Trophoblast cell (in vitro differentiated cells and primary cell): ENCODE measurements around the gene ALG11.

ENCODE experiments used
- DNase-seq, 2 donors: peaks; one replicate each; pipeline ENCODE4 v3.0.0-alpha.2; 2016
- H2AFZ ChIP-seq: 2 replicates; pipeline ENCODE4 v1.6.1; 2013; ENCODE audit warnings: low read length, moderate library complexity, mild to moderate bottlenecking; ENCODE audit not compliant: insufficient read depth, poor library complexity
- H2AK5ac ChIP-seq: 2 replicates; pipeline ENCODE4 v1.6.1; 2013; ENCODE audit warnings: mild to moderate bottlenecking, low read length
- H2BK120ac ChIP-seq: 2 replicates; pipeline ENCODE4 v1.6.1; 2013; ENCODE audit warnings: low read length, mild to moderate bottlenecking, moderate library complexity; ENCODE audit not compliant: insufficient read depth, poor library complexity
- H2BK12ac ChIP-seq: 2 replicates; pipeline ENCODE4 v1.6.1; 2013; ENCODE audit warnings: mild to moderate bottlenecking, low read length, moderate library complexity
- H2BK5ac ChIP-seq: 2 replicates; pipeline ENCODE4 v1.6.1; 2013; ENCODE audit warnings: low read length, low read depth, moderate library complexity, mild to moderate bottlenecking; ENCODE audit not compliant: poor library complexity
- H3K14ac ChIP-seq: 2 replicates; pipeline ENCODE4 v1.6.1; 2013; ENCODE audit warnings: mild to moderate bottlenecking, low read length
- H3K18ac ChIP-seq: 2 replicates; pipeline ENCODE4 v1.6.1; 2013; ENCODE audit warnings: mild to moderate bottlenecking, low read length
- H3K23ac ChIP-seq: 2 replicates; pipeline ENCODE4 v1.6.1; 2013; ENCODE audit warnings: low read length
- H3K27ac ChIP-seq: 2 replicates; pipeline ENCODE4 v1.5.1; 2013; ENCODE audit warnings: low read depth, mild to moderate bottlenecking, inconsistent platforms, low read length, moderate library complexity
- H3K27me3 ChIP-seq: 2 replicates; pipeline ENCODE4 v1.6.1; 2013; ENCODE audit warnings: inconsistent platforms, mild to moderate bottlenecking, low read length, moderate library complexity; ENCODE audit not compliant: insufficient read depth
- H3K36me3 ChIP-seq, 2 experiments: 1 replicate in 1 of 2; 2 replicates in 1 of 2; pipeline ENCODE4 v1.6.1; 2013; ENCODE audit warnings: low read length in 2 of 2, mild to moderate bottlenecking in 2 of 2, moderate library complexity in 1 of 2; ENCODE audit not compliant: insufficient read depth in 2 of 2, control insufficient read depth in 1 of 2
- H3K4ac ChIP-seq: 2 replicates; pipeline ENCODE4 v1.6.1; 2013; ENCODE audit warnings: low read depth, mild to moderate bottlenecking, low read length, moderate library complexity
- H3K4me1 ChIP-seq, 2 experiments: 1 replicate in 1 of 2; 2 replicates in 1 of 2; pipeline ENCODE4 v1.6.1; 2013; ENCODE audit warnings: low read length in 2 of 2, mild to moderate bottlenecking in 2 of 2, moderate library complexity in 1 of 2; ENCODE audit not compliant: insufficient read depth in 2 of 2, control insufficient read depth in 1 of 2
- H3K4me2 ChIP-seq: 2 replicates; pipeline ENCODE4 v1.6.1; 2013; ENCODE audit warnings: inconsistent platforms, mild to moderate bottlenecking, low read length, moderate library complexity
- H3K4me3 ChIP-seq: 2 replicates; pipeline ENCODE4 v1.5.1; 2013; ENCODE audit warnings: mild to moderate bottlenecking, low read depth, low read length, inconsistent platforms
- H3K79me1 ChIP-seq: one replicate; pipeline ENCODE4 v1.6.1; 2013; ENCODE audit warnings: low read length
- H3K79me2 ChIP-seq: 2 replicates; pipeline ENCODE4 v1.6.1; 2013; ENCODE audit warnings: low read length, mild to moderate bottlenecking; ENCODE audit not compliant: control insufficient read depth, insufficient read depth, poor library complexity
- H3K9ac ChIP-seq: 2 replicates; pipeline ENCODE4 v1.6.1; 2013; ENCODE audit warnings: mild to moderate bottlenecking, low read length
- H3K9me3 ChIP-seq: 2 replicates; pipeline ENCODE4 v1.6.1; 2013; ENCODE audit warnings: low read depth, mild to moderate bottlenecking, control low read depth, inconsistent platforms, low read length; ENCODE audit not compliant: insufficient read depth
- H4K12ac ChIP-seq: 2 replicates; pipeline ENCODE4 v1.6.1; 2013; ENCODE audit warnings: low read depth, mild to moderate bottlenecking, low read length, moderate library complexity
- H4K8ac ChIP-seq: 2 replicates; pipeline ENCODE4 v1.6.1; 2013; ENCODE audit warnings: low read depth, mild to moderate bottlenecking, low read length, moderate library complexity
- H4K91ac ChIP-seq: one replicate; pipeline ENCODE4 v1.6.1; 2013; ENCODE audit warnings: low read depth, mild to moderate bottlenecking, low read length, moderate library complexity
- WGBS: extraction: QIAGEN DNeasy Blood & Tissue Kit; methylation state at CpG from one replicate; pipeline ENCODE4 v1.1.7; 2013; ENCODE audit warnings: missing lambda C conversion rate; ENCODE audit not compliant: insufficient read length, insufficient coverage; ENCODE audit errors: extremely low coverage; 5-methylcytosine and 5-hydroxymethylcytosine counted together

The ALG11 gene

DNA sequence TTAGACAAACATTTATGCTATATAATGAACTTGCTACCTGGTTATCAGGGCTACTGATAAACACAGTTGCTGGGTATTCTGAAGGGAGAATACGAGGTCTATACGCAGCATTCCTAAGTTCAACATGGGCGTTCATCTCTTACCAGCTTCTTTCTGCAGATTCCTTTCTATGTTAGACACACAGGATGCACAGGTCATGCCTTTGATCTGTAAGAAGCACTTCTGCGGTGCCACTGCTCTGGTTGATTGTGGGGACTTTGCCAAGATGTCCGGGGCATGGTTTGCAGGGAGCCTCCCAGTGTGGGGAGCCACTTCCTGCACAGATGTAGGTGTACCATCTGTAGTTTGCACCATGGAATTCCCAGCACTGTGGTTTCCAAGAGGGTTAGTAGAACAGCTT, 41.8 kb upstream of the ALG11 start:
- no peak overlapping the region for H2AK5ac ChIP-seq
- H3K4me3 ChIP-seq = no peak overlapping the region
- H3K27me3 ChIP-seq = no peaks in the 10 kb centered on the region
- no peak overlapping the region for H4K91ac ChIP-seq
- H3K9me3 ChIP-seq = no peaks in the 10 kb centered on the region
- no peak overlapping the region for H3K27ac ChIP-seq
- H2BK5ac ChIP-seq = no peak overlapping the region
- peaks cover 7 to 10% of the 10 kb centered on the region in 2 experiments for H3K36me3 ChIP-seq
- H2AFZ ChIP-seq = no peak overlapping the region
- H3K14ac ChIP-seq = no peak overlapping the region
- no peak for DNase-seq
- H3K4ac ChIP-seq = no peak overlapping the region
- no CpG with 5 or more reads among the region's 5 CpGs for WGBS
- H3K79me1 ChIP-seq = no peaks in the 10 kb centered on the region
- no peak overlapping the region for H3K9ac ChIP-seq
- H3K23ac ChIP-seq = no peak overlapping the region
- H3K79me2 ChIP-seq = no peaks in the 10 kb centered on the region
- H4K8ac ChIP-seq = no peak overlapping the region
- H2BK12ac ChIP-seq = no peak overlapping the region
- no peak overlapping the region for H3K18ac ChIP-seq
- H4K12ac ChIP-seq = no peak overlapping the region
- H3K4me1 ChIP-seq = peaks cover 4 to 5% of the 10 kb centered on the region in 2 experiments
- no peak overlapping the region for H2BK120ac ChIP-seq
- H3K4me2 ChIP-seq = no peak overlapping the region

DNA sequence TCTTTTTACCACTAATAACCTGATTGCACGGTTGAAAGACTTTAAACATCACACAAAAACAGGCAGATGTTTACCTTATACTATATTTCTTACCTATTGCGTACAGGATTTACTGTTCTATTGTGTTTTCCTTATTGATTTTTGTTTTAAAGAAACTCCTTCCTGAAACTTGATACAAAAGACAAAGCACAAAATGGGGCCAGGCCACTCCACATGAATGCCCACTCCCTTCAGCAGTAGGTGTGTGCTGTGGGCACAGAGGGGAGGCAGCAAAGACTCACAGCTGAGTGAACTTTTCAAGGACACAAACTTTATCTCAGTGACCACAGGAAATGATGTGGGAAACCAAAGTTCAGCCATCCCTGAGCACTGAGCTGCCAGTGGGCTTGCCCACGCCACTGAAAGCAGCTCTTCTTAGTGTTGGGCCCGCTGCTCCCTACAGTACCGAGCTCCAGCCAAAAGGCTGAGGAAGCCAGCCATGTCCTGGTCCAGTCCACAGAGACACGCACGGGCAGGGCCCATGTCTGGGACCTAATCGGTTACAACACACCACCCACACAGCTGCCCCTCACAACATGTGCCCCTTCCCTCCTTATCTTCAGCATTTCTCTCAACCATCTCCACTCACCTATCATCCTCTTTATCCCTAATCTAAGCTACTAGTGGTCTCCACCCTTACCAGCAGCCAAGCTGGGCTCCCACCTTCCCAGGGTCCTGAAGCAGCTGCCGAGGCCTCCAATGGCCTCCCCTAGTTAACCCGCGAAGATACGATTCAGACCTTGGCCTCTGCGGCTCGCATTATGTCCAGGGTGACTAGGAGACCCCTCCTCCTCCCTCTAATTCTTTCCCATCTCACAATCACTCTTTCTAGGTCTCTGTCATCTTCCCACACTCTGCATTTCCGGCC, 40.4 kb upstream of the ALG11 start:
- no peak overlapping the region for H2BK12ac ChIP-seq
- no peak overlapping the region for H4K12ac ChIP-seq
- peaks cover 7 to 10% of the 10 kb centered on the region in 2 experiments for H3K36me3 ChIP-seq
- H2AFZ ChIP-seq = no peak overlapping the region
- no peak overlapping the region for H4K91ac ChIP-seq
- DNase-seq = no peak
- no peak overlapping the region for H3K23ac ChIP-seq
- no peaks in the 10 kb centered on the region for H3K79me2 ChIP-seq
- H2BK5ac ChIP-seq = no peak overlapping the region
- no peak overlapping the region for H2AK5ac ChIP-seq
- H3K4me1 ChIP-seq = peaks cover 4 to 6% of the 10 kb centered on the region in 2 experiments
- no peak overlapping the region for H3K14ac ChIP-seq
- no peak overlapping the region for H3K18ac ChIP-seq
- H4K8ac ChIP-seq = no peak overlapping the region
- H3K9ac ChIP-seq = no peak overlapping the region
- no peaks in the 10 kb centered on the region for H3K79me1 ChIP-seq
- H3K9me3 ChIP-seq = no peaks in the 10 kb centered on the region
- H3K27ac ChIP-seq = no peak overlapping the region
- H3K27me3 ChIP-seq = no peaks in the 10 kb centered on the region
- H3K4me3 ChIP-seq = no peak overlapping the region
- WGBS = no CpG with 5 or more reads among the region's 15 CpGs
- no peak overlapping the region for H3K4ac ChIP-seq
- H3K4me2 ChIP-seq = no peak overlapping the region
- H2BK120ac ChIP-seq = no peak overlapping the region

DNA sequence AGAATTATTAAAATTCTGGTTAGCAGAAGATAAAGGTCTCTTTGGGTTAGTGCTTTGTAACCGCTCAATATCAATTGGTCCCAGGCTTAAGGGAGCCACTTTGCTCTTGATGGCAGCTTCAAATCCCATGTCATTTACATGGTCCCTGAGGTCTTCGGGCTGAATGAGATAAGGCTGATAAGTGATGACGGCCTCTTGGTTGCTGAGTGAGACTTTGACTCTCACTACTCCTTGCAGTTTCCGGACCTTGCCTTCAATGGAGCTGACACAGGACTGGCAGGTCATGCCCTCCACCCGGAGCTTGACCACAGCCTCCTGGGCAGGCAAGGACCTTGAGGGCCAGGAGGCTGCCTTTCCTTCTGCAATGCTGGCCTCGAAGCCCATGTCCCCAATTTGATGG, 37.7 kb upstream of the ALG11 start:
- H3K14ac ChIP-seq = no peak overlapping the region
- no peak overlapping the region for H3K18ac ChIP-seq

DNA sequence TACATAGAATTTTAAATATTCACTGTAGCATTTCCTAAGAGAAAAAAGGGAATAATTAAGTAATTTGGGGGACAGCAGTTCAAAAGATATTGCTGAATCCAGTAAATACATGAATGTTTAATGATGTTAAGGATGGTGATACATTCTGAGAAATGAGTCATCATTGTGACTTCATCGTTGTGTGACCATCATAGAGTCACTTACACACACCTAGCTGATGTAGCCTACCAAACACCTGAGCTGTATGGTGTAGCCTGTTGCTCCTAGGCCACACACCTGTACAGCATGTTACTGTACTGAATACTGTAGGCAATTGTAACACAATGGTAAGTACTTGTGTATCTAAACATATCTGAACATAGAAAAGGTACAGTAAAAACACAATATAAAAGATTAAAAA, 35.8 kb upstream of the ALG11 start:
- no peak overlapping the region for H3K14ac ChIP-seq
- H3K36me3 ChIP-seq = peaks cover 7% of the 10 kb centered on the region in 2 experiments
- no peaks in the 10 kb centered on the region for H3K27me3 ChIP-seq
- no peak overlapping the region for H3K9ac ChIP-seq
- no peak overlapping the region for H4K91ac ChIP-seq
- H3K4ac ChIP-seq = no peak overlapping the region
- H2AFZ ChIP-seq = no peak overlapping the region
- no peak overlapping the region for H3K23ac ChIP-seq
- no CpG with 5 or more reads among the region's 1 CpG for WGBS
- H4K8ac ChIP-seq = no peak overlapping the region
- H3K18ac ChIP-seq = no peak overlapping the region
- H2BK5ac ChIP-seq = no peak overlapping the region
- H2BK120ac ChIP-seq = no peak overlapping the region
- no peak overlapping the region for H3K27ac ChIP-seq
- no peak overlapping the region for H2BK12ac ChIP-seq
- no peak overlapping the region for H3K4me2 ChIP-seq
- no peaks in the 10 kb centered on the region for H3K79me2 ChIP-seq
- DNase-seq = no peak
- peaks cover 6 to 8% of the 10 kb centered on the region in 2 experiments for H3K4me1 ChIP-seq
- H4K12ac ChIP-seq = no peak overlapping the region
- no peaks in the 10 kb centered on the region for H3K9me3 ChIP-seq
- no peaks in the 10 kb centered on the region for H3K79me1 ChIP-seq
- H2AK5ac ChIP-seq = no peak overlapping the region
- no peak overlapping the region for H3K4me3 ChIP-seq

More for the DNA sequence above, 37.7 kb upstream of the ALG11 start:
- H3K4me1 ChIP-seq = peaks cover 4 to 6% of the 10 kb centered on the region in 2 experiments
- no peak overlapping the region for H2BK120ac ChIP-seq
- H3K79me2 ChIP-seq = no peaks in the 10 kb centered on the region
- no peak overlapping the region for H3K23ac ChIP-seq
- no peak overlapping the region for H2AK5ac ChIP-seq
- H2AFZ ChIP-seq = no peak overlapping the region
- H3K27me3 ChIP-seq = no peaks in the 10 kb centered on the region
- H3K4me3 ChIP-seq = no peak overlapping the region
- no CpG with 5 or more reads among the region's 6 CpGs for WGBS
- no peak overlapping the region for H3K4ac ChIP-seq
- H3K79me1 ChIP-seq = no peaks in the 10 kb centered on the region
- H4K12ac ChIP-seq = no peak overlapping the region
- H2BK5ac ChIP-seq = no peak overlapping the region
- no peak overlapping the region for H4K91ac ChIP-seq
- no peak for DNase-seq
- H4K8ac ChIP-seq = no peak overlapping the region
- no peak overlapping the region for H3K4me2 ChIP-seq
- peaks cover 7% of the 10 kb centered on the region in 2 experiments for H3K36me3 ChIP-seq
- no peak overlapping the region for H3K9ac ChIP-seq
- no peaks in the 10 kb centered on the region for H3K9me3 ChIP-seq
- no peak overlapping the region for H2BK12ac ChIP-seq
- H3K27ac ChIP-seq = no peak overlapping the region
